Body of pancreas (tissue), 4 donors: ENCODE data around the gene ANO3.
"Not testable (repeated sequence)": the region's sequence is repeated elsewhere in the genome, so short reads cannot be mapped to it uniquely, and the experiment has no call there.

ENCODE experiments used
- CTCF ChIP-seq, 7 experiments: fragments of 450-650 bp in 4 of 7; fragments of 200-600 bp in 3 of 7; sonication (generic) in 3 of 7; IDR thresholded peaks; one replicate each; pipeline ENCODE4 v1.5.1; 2016 to 2019; ENCODE audit warnings: antibody characterized with exemption in 7 of 7
- POLR2A ChIP-seq, 3 donors: fragments of 450-650 bp; IDR thresholded peaks; one replicate each; pipeline ENCODE4 v1.6.1; 2016; ENCODE audit warnings: antibody characterized with exemption in 3 of 3, mild to moderate bottlenecking in 2 of 3

GRCh38 chr11:26595207-26595865 is 263.4 kb downstream of the ANO3 start:
- not testable (repeated sequence) for TF ChIP-seq POLR2A, CTCF (IDR thresholded peaks at IDR 0.05)
